Heart right ventricle (tissue), 16 donors: ENCODE data around the gene HIC1. TPM values are rescaled to one million over a fixed set of nuclear protein-coding genes. Genes with fewer than 3 reads are reported as not detected.

ENCODE experiments used
- ATAC-seq, 8 donors: fragments of 200-7000 bp; cut with Tn5 transposase; one replicate each; pipeline ENCODE4 v1.9.1; 2020; ENCODE audit warnings: mild to moderate bottlenecking in 8 of 8, moderate library complexity in 8 of 8, moderate number of reproducible peaks in 1 of 8
- DNase-seq, 2 donors: peaks; one replicate each; pipeline ENCODE4 v3.0.0-alpha.2; 2020
- H3K27ac ChIP-seq, 10 donors: fragments of 200-600 bp; sonication (generic) in 2 of 10; one replicate each; pipeline versions ENCODE4 v1.5.0 to v1.8.0; 2020 to 2022; ENCODE audit warnings: mild to moderate bottlenecking in 3 of 10
- H3K27me3 ChIP-seq, 7 donors: fragments of 200-600 bp; one replicate each; pipeline ENCODE4 v1.8.0; 2021 to 2022; ENCODE audit warnings: mild to moderate bottlenecking in 2 of 7
- H3K36me3 ChIP-seq, 9 donors: fragments of 200-600 bp; sonication (generic) in 1 of 9; one replicate each; pipeline versions ENCODE4 v1.5.0 to v1.8.0; 2020 to 2022; ENCODE audit warnings: mild to moderate bottlenecking in 2 of 9
- H3K4me1 ChIP-seq, 9 donors: fragments of 200-600 bp; sonication (generic) in 1 of 9; one replicate each; pipeline versions ENCODE4 v1.5.0 to v1.8.0; 2020 to 2022; ENCODE audit warnings: mild to moderate bottlenecking in 4 of 9
- H3K4me3 ChIP-seq, 10 donors: fragments of 200-600 bp; sonication (generic) in 2 of 10; one replicate each; pipeline versions ENCODE4 v1.5.0 to v1.8.0; 2020 to 2022; ENCODE audit warnings: mild to moderate bottlenecking in 7 of 10, moderate library complexity in 2 of 10
- H3K9me3 ChIP-seq, 11 donors: fragments of 200-600 bp in 10 of 11; sonication (generic) in 2 of 11; one replicate each; pipeline versions ENCODE4 v1.5.0 to v1.8.0; 2013 to 2022; ENCODE audit warnings: mild to moderate bottlenecking in 2 of 11, control low read depth in 1 of 11, moderate library complexity in 1 of 11
- CTCF ChIP-seq, 9 donors: fragments of 200-600 bp; sonication (generic) in 2 of 9; IDR thresholded peaks; one replicate each; pipeline versions ENCODE4 v1.5.0 to v1.8.0; 2021 to 2022; ENCODE audit warnings: antibody characterized with exemption in 9 of 9, mild to moderate bottlenecking in 5 of 9, moderate library complexity in 1 of 9
- WGBS, 2 donors: extraction: QIAGEN DNeasy Blood & Tissue Kit; methylation state at CpG; one replicate each; pipeline ENCODE4 v1.1.7; 2013; ENCODE audit warnings: inconsistent platforms in 1 of 2; 5-methylcytosine and 5-hydroxymethylcytosine counted together
- intact Hi-C, 10 donors: fragments of 100-400 bp; cut with DNase I; formaldehyde crosslinking; loops; one replicate each; pipeline versions ENCODE4 v1.11.1 to v1.14.2; 2022
- polyA plus RNA-seq, 2 donors: library from polyadenylated mRNA; stranded (reverse); fragments of 200-250 nt; gene quantifications; one replicate each; pipeline ENCODE4 v1.2.3, GENCODE V29; 2013
- total RNA-seq, 10 donors: library from RNA; stranded (reverse); fragmentation: NEBNext Ultra II Directional in 3 of 10; extraction: Animal tissue kit (Norgen Biotek cat#: 25700) in 3 of 10; gene quantifications; one replicate each; pipeline versions ENCODE4 v1.2.1 to v1.2.4, GENCODE V29; 2021 to 2023
- donor health status: Arrhythmogenic right ventricular cardiomyopathy.
- donor health status: ischemic (EF 13 %, LVEDD 7.1; RV severe dilation, severe dysfunction).
- donor health status: healthy with polysubstance abuse.
- donor health status: DM: no; HTN: yes; CAD: no.
- donor health status: DM: no; HTN: no; CAD: no.
- donor health status: ischemic (EF 25% LVEDD 6.9; RV normal size, moderate dysfunction).
- donor health status: ischemic (EF 25% LVEDD 5.7; RV mildly dilated, moderate dysfunction).
- donor health status: healthy.
- donor health status: DM: yes; HTN: yes; CAD: no.
- donor health status: Ischemic cardiomyopathy.
- donor health status: ischemic (EF 35%, LVEDD 5.7; RV mildly dilated, moderate dysfunction).
- donor health status: nonischemic (EF 11% LVEDD 7.7; RV severe dilation, severe dysfunction).
- donor health status: DM: yes; HTN: yes; CAD: no.
- donor health status: PGD.
- donor health status: ischemic (EF 29% LVEDD 5.4; RV normal size, mild dysfunction).
- donor health status: nonischemic (EF 23%, LVEDD 6.1; RV moderate dilation, normal function).

The HIC1 gene
- total and polyA plus RNA-seq, 12 donors = 3.5 to 37.5 (median 12.1) TPM

GRCh38 chr17:2053380-2054261 lies 1.3 kb upstream of the HIC1 start:
- peaks cover 0 to 81% (median 17%) of the 10 kb centered on the region in 7 donors for H3K27me3 ChIP-seq
- peaks cover 0 to 21% (median 0%) of the 10 kb centered on the region in 9 donors for H3K36me3 ChIP-seq
- peak overlapping the region in 9 of 10 donors; percentile 85 to 97 (median 93) for H3K27ac ChIP-seq
- intact Hi-C loops = loop anchor here in 8 of 10 donors (1.0 to 10.0 kb wide), 7 partner anchors 121 to 341 kb away; no protein-coding TSS in a partner anchor
- ATAC-seq = peak; percentile 2 to 41 (median 12)
- H3K4me3 ChIP-seq = peak overlapping the region; percentile 32 to 83 (median 71)
- WGBS, 2 donors = 7 to 8% methylated on average over 80 to 84 of the region's 84 CpGs
- peak; percentile 76 to 80 for DNase-seq
- TF ChIP-seq CTCF (IDR thresholded peaks at IDR 0.05) = peak; percentile 36 to 85 (median 69)
- peaks cover 23 to 67% (median 56%) of the 10 kb centered on the region in 9 donors for H3K4me1 ChIP-seq
- H3K9me3 ChIP-seq = no peaks in the 10 kb centered on the region

- peak overlapping the region in 9 of 10 donors; percentile 85 to 97 (median 93) for H3K27ac ChIP-seq
- no peaks in the 10 kb centered on the region for H3K9me3 ChIP-seq
- DNase-seq = no peak
- peaks cover 0 to 26% (median 0%) of the 10 kb centered on the region in 9 donors for H3K36me3 ChIP-seq
- WGBS, 2 donors = 7 to 10% methylated on average over 16 of the region's 16 CpGs
- H3K4me1 ChIP-seq = peaks cover 21 to 67% (median 55%) of the 10 kb centered on the region in 9 donors
- intact Hi-C loops = loop anchor here in 8 of 10 donors (1.0 to 10.0 kb wide), 7 partner anchors 121 to 341 kb away; no protein-coding TSS in a partner anchor
- ATAC-seq = no peak
- no peak for TF ChIP-seq CTCF (IDR thresholded peaks at IDR 0.05)
- peak overlapping the region; percentile 32 to 83 (median 71) for H3K4me3 ChIP-seq
- peaks cover 0 to 80% (median 17%) of the 10 kb centered on the region in 7 donors for H3K27me3 ChIP-seq
Measured at GRCh38 chr17:2054262-2054511, 716 bp upstream of the HIC1 start.

- WGBS, 2 donors = 6 to 8% methylated on average over 73 to 113 of the region's 113 CpGs
- peaks cover 0 to 39% (median 0%) of the 10 kb centered on the region in 9 donors for H3K36me3 ChIP-seq
- peaks cover 0 to 75% (median 17%) of the 10 kb centered on the region in 7 donors for H3K27me3 ChIP-seq
- ATAC-seq = peak in 4 of 8 donors; percentile 0 to 12 (median 3)
- TF ChIP-seq CTCF (IDR thresholded peaks at IDR 0.05) = no peak
- intact Hi-C loops = loop anchor here in 9 of 10 donors (1.0 to 10.0 kb wide), 10 partner anchors 37 to 339 kb away; no protein-coding TSS in a partner anchor
- H3K4me3 ChIP-seq = peak overlapping the region; percentile 50 to 83 (median 72)
- peak overlapping the region; percentile 78 to 97 (median 93) for H3K27ac ChIP-seq
- H3K4me1 ChIP-seq = peaks cover 30 to 73% (median 58%) of the 10 kb centered on the region in 9 donors
- no peaks in the 10 kb centered on the region for H3K9me3 ChIP-seq
- DNase-seq = peak in 1 of 2 donors; percentile 68
Measured at GRCh38 chr17:2055292-2056205, 646 bp downstream of the HIC1 start.
